Testis (tissue), 3 donors: ENCODE data around the gene TMEM54. TPM values are rescaled to one million over a fixed set of nuclear protein-coding genes. Genes with fewer than 3 reads are reported as not detected.

Source experiments
- DNase-seq: peaks from one replicate; pipeline ENCODE4 v3.0.0-alpha.2; 2019
- H3K27ac ChIP-seq, 2 donors: fragments of 200-600 bp; sonication (generic); one replicate each; pipeline ENCODE4 v1.5.1; 2019
- H3K27me3 ChIP-seq: fragments of 200-600 bp; sonication (generic); one replicate; pipeline ENCODE4 v1.5.1; 2019
- H3K36me3 ChIP-seq: fragments of 200-600 bp; sonication (generic); one replicate; pipeline ENCODE4 v1.5.1; 2017; ENCODE audit warnings: low read depth; ENCODE audit errors: missing control alignments
- H3K4me1 ChIP-seq: fragments of 200-600 bp; sonication (generic); one replicate; pipeline ENCODE4 v1.5.1; 2019
- H3K4me3 ChIP-seq, 2 donors: fragments of 200-600 bp; sonication (generic); one replicate each; pipeline ENCODE4 v1.5.1; 2017 to 2019
- H3K9me3 ChIP-seq: fragments of 200-600 bp; sonication (generic); one replicate; pipeline ENCODE4 v1.5.1; 2017
- POLR2A ChIP-seq: fragments of 450-650 bp; IDR thresholded peaks from one replicate; pipeline ENCODE4 v1.6.1; 2017; ENCODE audit warnings: antibody characterized with exemption, mild to moderate bottlenecking, moderate library complexity
- WGBS, 2 donors: methylation state at CpG; one replicate each; pipeline ENCODE4 v1.1.5; 2018; 5-methylcytosine and 5-hydroxymethylcytosine counted together
- intact Hi-C: fragments of 100-400 bp; cut with DNase I; formaldehyde crosslinking; loops from one replicate; pipeline ENCODE4 v1.15.1; 2023; ENCODE audit warnings: low total_unique reads
- polyA plus RNA-seq: library from polyadenylated mRNA; stranded (reverse); fragments of 350-450 nt; fragmentation: Illumina TruSeq; extraction: RNeasy Lipid Tissue Mini Kit (QIAGEN cat#74804); gene quantifications from one replicate; pipeline ENCODE4 v1.2.3, GENCODE V29; 2014; ENCODE audit warnings: low read depth, low replicate concordance; ENCODE audit not compliant: insufficient read depth
- total RNA-seq, 2 donors: library from RNA; depleted of rRNA; stranded (reverse); fragments of >200 nt; gene quantifications; one replicate each; pipeline ENCODE4 v1.2.3, GENCODE V29; 2016
- TF ChIP-seq, protein P1 (sequence below), 3 experiments: fragments of 450-650 bp in 2 of 3; fragments of 200-600 bp in 1 of 3; sonication (generic) in 1 of 3; IDR thresholded peaks; one replicate each; pipeline ENCODE4 v1.5.1; 2016 to 2019; ENCODE audit warnings: antibody characterized with exemption in 3 of 3, mild to moderate bottlenecking in 2 of 3, moderate library complexity in 1 of 3

The TMEM54 gene
- total and polyA plus RNA-seq, 3 donors from 2014 or later: 18.7 to 24.0 (median 23.0) TPM

DNA sequence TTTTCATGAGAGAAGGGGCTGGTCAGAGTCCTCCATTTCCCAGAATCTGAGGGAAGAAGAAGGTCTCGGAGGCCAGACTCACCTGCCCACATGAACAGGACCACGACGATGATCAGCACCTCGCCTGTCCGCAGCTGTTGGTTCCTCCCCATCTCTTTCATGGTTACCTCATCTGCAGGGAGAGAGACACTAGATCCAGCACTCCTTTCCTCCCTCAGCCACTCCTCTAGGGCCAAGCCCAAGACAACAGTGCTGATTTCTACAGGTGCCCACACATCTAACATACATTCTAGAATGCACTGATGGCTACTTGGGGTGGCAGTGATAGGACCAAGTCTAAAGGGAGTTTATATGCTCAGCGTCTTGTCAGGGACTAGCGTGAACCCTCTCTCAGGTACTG, 33.5 kb downstream of the TMEM54 start:
- no peak for TF ChIP-seq POLR2A
- TF ChIP-seq, protein P1, sequence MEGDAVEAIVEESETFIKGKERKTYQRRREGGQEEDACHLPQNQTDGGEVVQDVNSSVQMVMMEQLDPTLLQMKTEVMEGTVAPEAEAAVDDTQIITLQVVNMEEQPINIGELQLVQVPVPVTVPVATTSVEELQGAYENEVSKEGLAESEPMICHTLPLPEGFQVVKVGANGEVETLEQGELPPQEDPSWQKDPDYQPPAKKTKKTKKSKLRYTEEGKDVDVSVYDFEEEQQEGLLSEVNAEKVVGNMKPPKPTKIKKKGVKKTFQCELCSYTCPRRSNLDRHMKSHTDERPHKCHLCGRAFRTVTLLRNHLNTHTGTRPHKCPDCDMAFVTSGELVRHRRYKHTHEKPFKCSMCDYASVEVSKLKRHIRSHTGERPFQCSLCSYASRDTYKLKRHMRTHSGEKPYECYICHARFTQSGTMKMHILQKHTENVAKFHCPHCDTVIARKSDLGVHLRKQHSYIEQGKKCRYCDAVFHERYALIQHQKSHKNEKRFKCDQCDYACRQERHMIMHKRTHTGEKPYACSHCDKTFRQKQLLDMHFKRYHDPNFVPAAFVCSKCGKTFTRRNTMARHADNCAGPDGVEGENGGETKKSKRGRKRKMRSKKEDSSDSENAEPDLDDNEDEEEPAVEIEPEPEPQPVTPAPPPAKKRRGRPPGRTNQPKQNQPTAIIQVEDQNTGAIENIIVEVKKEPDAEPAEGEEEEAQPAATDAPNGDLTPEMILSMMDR (IDR thresholded peaks at IDR 0.05): no peak
- H3K4me1 ChIP-seq: peaks cover 39% of the 10 kb centered on the region

DNA sequence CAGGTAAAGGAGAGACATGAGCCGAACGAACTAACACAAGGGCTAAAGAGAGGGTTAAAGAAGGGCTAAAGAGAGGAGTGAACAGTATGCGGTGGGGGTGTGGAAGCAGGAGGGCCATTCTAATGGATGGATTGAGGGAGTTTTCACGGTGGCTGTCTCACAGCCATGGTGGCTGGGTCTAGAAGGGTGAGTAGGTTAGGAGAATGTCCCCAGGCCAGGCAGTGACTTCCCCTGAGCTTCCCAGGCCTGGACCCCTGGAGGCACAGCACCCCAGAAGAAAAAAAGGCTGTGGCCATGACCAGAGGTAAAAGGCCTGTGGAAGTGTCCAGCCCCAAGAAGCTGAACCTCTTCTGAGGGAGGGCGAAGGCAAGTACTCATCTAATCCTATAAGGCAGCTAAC, 34.0 kb downstream of the TMEM54 start:
- peaks cover 34% of the 10 kb centered on the region for H3K4me1 ChIP-seq

More for the DNA sequence above, 33.5 kb downstream of the TMEM54 start:
- WGBS, 2 donors: 97 to 98% methylated on average over 7 of the region's 7 CpGs
- Histone ChIP-seq H3K27ac (no peak overlapping the region), H3K36me3 (no peaks in the 10 kb centered on the region), H3K4me3 (no peak overlapping the region), H3K9me3 (no peaks in the 10 kb centered on the region), H3K27me3 (no peaks in the 10 kb centered on the region)
- intact Hi-C loops: no loop called here
- DNase-seq: peak; percentile 4

DNA sequence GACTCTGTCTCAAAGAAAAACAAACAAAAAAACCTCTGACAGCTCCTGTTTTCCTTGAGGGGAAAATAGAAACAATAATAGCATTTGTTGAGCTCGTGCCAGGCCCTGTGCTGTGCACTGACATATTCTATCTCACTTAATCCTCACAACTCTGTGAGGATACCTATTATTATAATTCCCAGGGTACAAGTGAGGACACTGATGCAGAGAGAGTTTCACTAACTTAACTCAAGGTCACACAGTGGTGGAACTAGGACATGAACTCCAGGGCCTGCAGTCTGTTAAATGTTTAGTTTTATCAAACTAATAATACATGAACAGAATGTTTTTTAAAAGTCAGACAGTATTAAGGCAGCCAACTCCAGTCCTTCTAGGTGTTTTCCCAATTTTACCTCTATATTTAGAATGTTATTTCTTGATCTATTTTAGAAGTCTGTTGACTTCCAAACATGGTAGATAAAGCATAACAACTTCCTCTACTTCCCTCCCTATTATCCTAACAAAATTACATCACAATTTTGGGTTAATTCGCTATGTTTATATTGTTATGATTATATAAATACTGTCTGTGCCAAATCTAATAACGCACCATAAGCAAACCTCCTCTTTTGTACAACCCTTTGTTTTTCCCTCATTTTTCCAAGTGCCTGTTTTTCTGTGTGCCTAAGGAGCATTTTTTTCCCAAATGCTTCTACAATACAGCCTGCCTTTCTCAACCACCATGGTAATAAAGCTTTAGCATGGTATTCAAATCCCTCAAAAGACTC, 35.4 kb downstream of the TMEM54 start:
- intact Hi-C loops: no loop called here
- 39 to 40% methylated on average over 3 of the region's 3 CpGs for WGBS, 2 donors
- Histone ChIP-seq H3K4me3 (no peak overlapping the region), H3K27ac (peak overlapping the region; percentile 25 to 73), H3K27me3 (no peaks in the 10 kb centered on the region), H3K4me1 (peaks cover 23% of the 10 kb centered on the region), H3K36me3 (no peaks in the 10 kb centered on the region), H3K9me3 (no peaks in the 10 kb centered on the region)
- no peak for DNase-seq
- TF ChIP-seq, protein P1 (IDR thresholded peaks at IDR 0.05): peak in 1 of 3 experiments; percentile 7
- no peak for TF ChIP-seq POLR2A

More for the DNA sequence above, 34.0 kb downstream of the TMEM54 start:
- Histone ChIP-seq H3K4me3 (no peak overlapping the region), H3K9me3 (no peaks in the 10 kb centered on the region), H3K27me3 (no peaks in the 10 kb centered on the region), H3K36me3 (no peaks in the 10 kb centered on the region), H3K27ac (peak overlapping the region in 1 of 2 donors; percentile 2)
- peak; percentile 3 for DNase-seq
- intact Hi-C loops: no loop called here
- TF ChIP-seq, protein P1 (IDR thresholded peaks at IDR 0.05): no peak
- TF ChIP-seq POLR2A: no peak
- WGBS, 2 donors: 79 to 90% methylated on average over 5 of the region's 5 CpGs

DNA sequence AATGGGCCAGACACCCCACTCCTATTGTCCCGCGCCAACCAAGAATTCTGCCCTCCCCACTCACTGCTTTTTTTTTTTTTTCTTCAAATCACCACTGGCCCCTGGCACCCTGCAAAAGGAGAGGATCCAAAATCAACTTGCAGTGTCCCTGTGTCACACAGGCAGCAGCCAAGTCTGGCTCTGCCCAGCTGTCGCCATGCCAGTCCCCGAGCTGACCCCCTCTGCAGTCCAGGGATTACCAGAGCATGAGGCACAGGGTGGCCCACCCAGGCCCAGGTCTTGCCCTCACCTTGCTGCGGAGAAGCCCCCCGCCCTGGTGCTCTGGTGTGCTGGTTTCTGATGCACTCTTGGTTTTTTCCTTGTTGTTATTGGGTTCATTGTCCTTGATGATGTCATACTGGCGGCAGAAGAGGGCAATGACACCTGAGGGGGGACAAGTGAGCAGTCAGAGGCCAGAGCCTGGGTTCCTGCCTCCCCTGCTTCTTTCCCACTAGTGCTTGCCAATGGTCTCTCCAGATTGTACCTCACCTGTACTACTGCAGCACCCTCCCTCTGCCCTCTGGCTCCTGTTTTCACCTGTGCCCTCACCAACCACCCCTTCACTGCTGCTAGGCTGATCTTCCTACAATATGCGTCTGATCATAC, 36.7 kb downstream of the TMEM54 start:
- WGBS, 2 donors: 95 to 96% methylated on average over 8 of the region's 8 CpGs
- Histone ChIP-seq H3K4me3 (no peak overlapping the region), H3K9me3 (no peaks in the 10 kb centered on the region), H3K27ac (no peak overlapping the region), H3K27me3 (no peaks in the 10 kb centered on the region), H3K4me1 (peaks cover 19% of the 10 kb centered on the region), H3K36me3 (no peaks in the 10 kb centered on the region)
- DNase-seq: no peak
- no peak for TF ChIP-seq POLR2A
- TF ChIP-seq, protein P1 (IDR thresholded peaks at IDR 0.05): no peak
- intact Hi-C loops: no loop called here
